HCT116 (cell line): ENCODE data around the gene ELOVL4. TPM values are rescaled to one million over a fixed set of nuclear protein-coding genes. Genes with fewer than 3 reads are reported as not detected.

Source experiments
- ATAC-seq: fragments of 200-7000 bp; cut with Tn5 transposase; 2 replicates; pipeline ENCODE4 v1.9.1; 2020; ENCODE audit warnings: mild to moderate bottlenecking, moderate library complexity
- Bru-seq: library from RNA; stranded (reverse); fragments of 400-500 nt; gene quantifications from one replicate; lab custom pipeline; 2021; lab: Mats Ljungman, UMichigan
- BruChase-seq, 2 experiments: library from RNA; stranded (reverse); fragments of 400-500 nt; gene quantifications; one replicate each; lab custom pipeline; 2021; lab: Mats Ljungman, UMichigan
- BruUV-seq: library from RNA; stranded (reverse); fragments of 400-500 nt; replicated peaks from 2 replicates; lab custom pipeline; 2021; lab: Mats Ljungman, UMichigan
- CTCF ChIA-PET: fragments of 300-600 bp; sonication (Branson Sonifier 250); formaldehyde crosslinking; loops from one replicate; lab custom pipeline; 2021; ENCODE audit warnings: antibody characterized with exemption; lab: Charles Lee
- POLR2A ChIA-PET: fragments of 300-600, 350-600 bp; sonication (Branson Sonifier 250); formaldehyde crosslinking; loops from one replicate; lab custom pipeline; 2021; ENCODE audit warnings: antibody characterized with exemption; lab: Charles Lee
- RAD21 ChIA-PET, 2 experiments: fragments of 300-600 bp; sonication (Branson Sonifier 250); formaldehyde crosslinking; loops; one replicate each; lab custom pipeline; 2023; ENCODE audit warnings: low total read pairs in 2 of 2; ENCODE audit not compliant: uncharacterized antibody in 2 of 2, unreplicated experiment in 2 of 2, low non-redundant PET in 1 of 2; lab: Charles Lee
- DNase-seq: peaks from one replicate; pipeline ENCODE4 v3.0.0-alpha.2; 2010; ENCODE audit warnings: low read depth, low spot score
- H2AFZ ChIP-seq: fragments of 200-600 bp; shearing (Covaris generic), sonication (generic); 2 replicates; pipeline ENCODE4 v1.6.1; 2017; ENCODE audit warnings: low read depth, mixed run types, mixed read lengths, antibody characterized with exemption, low read length; ENCODE audit not compliant: poor library complexity, severe bottlenecking
- H3K27ac ChIP-seq: 2 replicates; pipeline ENCODE4 v1.5.1; 2012; ENCODE audit warnings: low read depth, low read length
- H3K27me3 ChIP-seq: fragments of 200-600 bp; sonication (generic); 2 replicates; pipeline ENCODE4 v1.6.1; 2016; ENCODE audit warnings: mixed run types, low read length, mixed read lengths; ENCODE audit not compliant: insufficient read depth
- H3K36me3 ChIP-seq, 2 experiments: fragments of 200-500 bp in 1 of 2; fragments of 200-600 bp in 1 of 2; sonication (Bioruptor generic) in 1 of 2; sonication (generic) in 1 of 2; 2 replicates each; pipeline versions ENCODE4 v1.5.1 to v1.6.1; 2014 to 2016; ENCODE audit warnings: low read length in 2 of 2, inconsistent platforms in 1 of 2, mixed read lengths in 1 of 2, mixed run types in 1 of 2; ENCODE audit not compliant: insufficient read depth in 2 of 2, control insufficient read depth in 1 of 2
- H3K4me1 ChIP-seq, 2 experiments: fragments of 200-600 bp in 1 of 2; sonication (generic) in 1 of 2; 2 replicates each; pipeline versions ENCODE4 v1.5.1 to v1.6.1; 2012 to 2017; ENCODE audit warnings: low read length in 2 of 2, inconsistent platforms in 1 of 2, mild to moderate bottlenecking in 1 of 2, mixed read lengths in 1 of 2, mixed run types in 1 of 2, moderate library complexity in 1 of 2; ENCODE audit not compliant: insufficient read depth in 2 of 2, control insufficient read depth in 1 of 2
- H3K4me2 ChIP-seq: fragments of 200-600 bp; sonication (generic); 2 replicates; pipeline ENCODE4 v1.6.1; 2017; ENCODE audit warnings: mixed run types, low read length, mixed read lengths
- H3K4me3 ChIP-seq, 2 experiments: fragments of 200-600 bp in 1 of 2; sonication (generic) in 1 of 2; replicated peaks in 1 of 2; 2 replicates each; pipeline ENCODE4 v1.5.1; 2011 to 2016; ENCODE audit warnings: low read length in 2 of 2, control low read depth in 1 of 2, low read depth in 1 of 2, mild to moderate bottlenecking in 1 of 2, mixed read lengths in 1 of 2, mixed run types in 1 of 2
- H3K79me2 ChIP-seq: fragments of 200-600 bp; sonication (generic); 2 replicates; pipeline ENCODE4 v1.6.1; 2017; ENCODE audit warnings: mild to moderate bottlenecking, mixed run types, low read length, moderate library complexity, mixed read lengths; ENCODE audit not compliant: insufficient read depth
- H3K9ac ChIP-seq: fragments of 200-600 bp; sonication (generic); 2 replicates; pipeline ENCODE4 v1.6.1; 2016; ENCODE audit warnings: low read length, mixed read lengths
- H3K9me2 ChIP-seq: fragments of 200-600 bp; sonication (generic), shearing (Covaris generic); 2 replicates; pipeline ENCODE4 v1.6.1; 2017; ENCODE audit warnings: mixed run types, mild to moderate bottlenecking, moderate library complexity; ENCODE audit not compliant: insufficient read depth
- H3K9me3 ChIP-seq, 2 experiments: fragments of 200-500 bp in 1 of 2; fragments of 200-600 bp in 1 of 2; sonication (Bioruptor generic) in 1 of 2; sonication (generic) in 1 of 2; 2 replicates each; pipeline ENCODE4 v1.6.1; 2014 to 2017; ENCODE audit warnings: low read length in 2 of 2, mixed read lengths in 2 of 2, inconsistent platforms in 1 of 2, low read depth in 1 of 2, mild to moderate bottlenecking in 1 of 2, mixed run types in 1 of 2, moderate library complexity in 1 of 2; ENCODE audit not compliant: control insufficient read depth in 1 of 2, insufficient read depth in 1 of 2
- H4K20me1 ChIP-seq: fragments of 200-600 bp; sonication (generic), shearing (Covaris generic); 2 replicates; pipeline ENCODE4 v1.6.1; 2017; ENCODE audit warnings: mixed run types, mild to moderate bottlenecking, moderate library complexity; ENCODE audit not compliant: insufficient read depth
- EGR1 ChIP-seq: IDR thresholded peaks from 2 replicates; pipeline ENCODE4 v1.6.1; 2012; ENCODE audit warnings: low read depth
- EZH2phosphoT487 ChIP-seq: fragments of 200-600 bp; IDR thresholded peaks from 2 replicates; pipeline ENCODE4 v1.6.1; 2018; ENCODE audit warnings: antibody characterized with exemption, borderline replicate concordance
- FOSL1 ChIP-seq: IDR thresholded peaks from 2 replicates; pipeline ENCODE4 v1.6.1; 2012; ENCODE audit warnings: low read depth
- JUND ChIP-seq: IDR thresholded peaks from 2 replicates; pipeline ENCODE4 v1.6.1; 2012
- POLR2A ChIP-seq: IDR thresholded peaks from 2 replicates; pipeline ENCODE4 v1.7.0; 2011; ENCODE audit warnings: borderline replicate concordance; ENCODE audit not compliant: insufficient read depth, insufficient read length; ENCODE audit errors: extremely low read depth
- POLR2AphosphoS5 ChIP-seq: IDR thresholded peaks from 2 replicates; pipeline ENCODE4 v1.6.1; 2011; ENCODE audit warnings: mild to moderate bottlenecking, low read depth, low read length, moderate library complexity
- RAD21 ChIP-seq: IDR thresholded peaks from 2 replicates; pipeline ENCODE4 v1.6.1; 2012; ENCODE audit warnings: low read depth, mild to moderate bottlenecking
- SIN3A ChIP-seq: IDR thresholded peaks from 2 replicates; pipeline ENCODE4 v1.6.1; 2012; ENCODE audit warnings: low read depth
- SP1 ChIP-seq: IDR thresholded peaks from 2 replicates; pipeline ENCODE4 v1.6.1; 2012; ENCODE audit warnings: low read depth
- SRF ChIP-seq: IDR thresholded peaks from 2 replicates; pipeline ENCODE4 v1.6.1; 2012; ENCODE audit warnings: low read depth
- TCF7L2 ChIP-seq: IDR thresholded peaks from 2 replicates; pipeline ENCODE4 v1.7.0; 2011; ENCODE audit warnings: borderline replicate concordance, inconsistent platforms; ENCODE audit not compliant: insufficient read depth, insufficient read length; ENCODE audit errors: extremely low read depth
- intact Hi-C: fragments of 100-400 bp; cut with micrococcal nuclease; formaldehyde crosslinking; loops from 2 replicates; pipeline ENCODE4 v1.10.0; 2022
- long read RNA-seq: library from polyadenylated mRNA; unstranded; transcript quantifications from one replicate; pipeline ENCODE4 v2.0.0, GENCODE V29; 2021; ENCODE audit not compliant: unreplicated experiment
- polyA plus RNA-seq: library from polyadenylated mRNA; unstranded; fragments of >200 nt; gene quantifications from 2 replicates; pipeline ENCODE4 v1.2.1, GENCODE V29; 2012; ENCODE audit warnings: missing spikeins
- total RNA-seq: library from RNA; stranded (reverse); gene quantifications from one replicate; pipeline ENCODE4 v1.2.1, GENCODE V29; 2021; ENCODE audit not compliant: unreplicated experiment
- TF ChIP-seq, protein P1 (sequence below): IDR thresholded peaks from 2 replicates; pipeline ENCODE4 v1.6.1; 2012
- TF ChIP-seq, protein P2 (sequence below): IDR thresholded peaks from 2 replicates; pipeline ENCODE4 v1.6.1; 2012; ENCODE audit warnings: low read depth

Gene ELOVL4
- total RNA-seq (not detected), Bru-seq, nascent RNA (not detected), BruChase-seq, experiment 1, labeled RNA remaining after a 6-hour chase (percentile 3 among the genes with signal in this experiment), BruChase-seq, experiment 2, labeled RNA remaining after a 2-hour chase (percentile 3 among the genes with signal in this experiment)
- polyA plus RNA-seq = not detected in 2 replicates
- long read RNA-seq = 0 reads

DNA sequence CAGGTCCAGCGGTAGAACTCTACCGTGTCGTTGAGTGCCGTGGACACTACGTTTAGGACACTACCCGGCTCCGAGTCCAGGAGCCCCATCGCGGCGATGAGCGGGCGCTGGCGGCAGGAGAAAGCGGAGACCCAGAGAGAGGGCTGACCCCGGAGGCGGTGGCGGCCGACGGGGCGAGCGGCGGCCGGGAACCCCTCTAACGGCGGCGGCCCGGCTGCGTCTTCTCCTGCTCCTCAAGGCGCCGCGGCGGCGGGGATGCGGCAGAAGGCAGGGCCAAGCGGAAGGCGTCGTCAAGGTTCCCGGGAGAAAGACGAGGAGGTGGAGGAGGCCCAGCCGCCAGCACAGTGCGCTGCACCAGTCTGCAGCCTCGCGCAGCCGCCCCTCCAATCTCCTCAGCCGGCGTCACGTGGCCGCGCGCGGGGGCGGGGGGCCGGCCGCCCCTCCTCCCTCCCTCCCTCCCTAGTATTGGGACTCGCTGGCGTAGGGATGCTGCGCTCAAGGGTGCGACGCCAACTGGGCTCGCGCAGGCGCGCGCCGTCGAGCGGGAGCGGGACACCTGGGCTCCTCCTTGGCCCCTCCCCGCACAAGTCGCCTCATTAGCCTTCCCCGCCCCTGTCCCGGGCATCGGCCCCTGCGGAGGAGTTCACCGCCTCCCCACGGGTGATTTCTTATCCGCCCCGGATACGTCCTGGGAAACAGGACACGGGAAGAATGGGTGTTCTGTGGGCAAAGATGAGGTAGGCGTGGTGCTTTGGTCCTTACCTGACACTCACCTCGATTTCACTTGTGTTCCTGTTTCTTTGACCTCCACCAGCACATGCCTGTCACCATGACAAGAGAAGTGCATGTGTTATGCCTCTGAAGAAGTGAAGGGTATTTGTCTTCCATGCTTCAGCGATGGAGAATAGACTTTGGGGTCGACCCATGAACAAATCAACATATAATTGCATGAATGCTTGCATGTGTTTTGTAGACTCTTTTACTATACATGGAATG, at the start of gene ELOVL4:
Gene ELOVL4 (minus strand): TSS at position 363 of the 996 bp plus-strand sequence. CDS start 274 bp downstream, at position 89.
- BruUV-seq = no TSS peak
- peak within 1 kb of the TSS; percentile 4 for H2AFZ ChIP-seq
- no peaks in the 10 kb centered on the region for H3K36me3 ChIP-seq
- H3K9me3 ChIP-seq = no peaks in the 10 kb centered on the region
- H3K4me3 ChIP-seq = no peak within 1 kb of the TSS
- ATAC-seq (no peak), DNase-seq (no peak)
- H3K27me3 ChIP-seq = no peaks in the 10 kb centered on the region
- H3K4me1 ChIP-seq = no peaks in the 10 kb centered on the region
- H3K4me2 ChIP-seq = no peak within 1 kb of the TSS
- no peak within 1 kb of the TSS for H3K9ac ChIP-seq
- no peaks in the 10 kb centered on the region for H4K20me1 ChIP-seq
- TF ChIP-seq SRF = no peak
- TF ChIP-seq POLR2AphosphoS5 = no peak
- no peak for TF ChIP-seq EGR1
- TF ChIP-seq SP1 = no peak
- no peak for TF ChIP-seq FOSL1
- TF ChIP-seq SIN3A = no peak
- TF ChIP-seq, protein P1, sequence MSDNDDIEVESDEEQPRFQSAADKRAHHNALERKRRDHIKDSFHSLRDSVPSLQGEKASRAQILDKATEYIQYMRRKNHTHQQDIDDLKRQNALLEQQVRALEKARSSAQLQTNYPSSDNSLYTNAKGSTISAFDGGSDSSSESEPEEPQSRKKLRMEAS = no peak
- no peak for TF ChIP-seq EZH2phosphoT487
- no peak for TF ChIP-seq JUND
- TF ChIP-seq POLR2A = no peak
- no peak for TF ChIP-seq RAD21
- TF ChIP-seq, protein P2, sequence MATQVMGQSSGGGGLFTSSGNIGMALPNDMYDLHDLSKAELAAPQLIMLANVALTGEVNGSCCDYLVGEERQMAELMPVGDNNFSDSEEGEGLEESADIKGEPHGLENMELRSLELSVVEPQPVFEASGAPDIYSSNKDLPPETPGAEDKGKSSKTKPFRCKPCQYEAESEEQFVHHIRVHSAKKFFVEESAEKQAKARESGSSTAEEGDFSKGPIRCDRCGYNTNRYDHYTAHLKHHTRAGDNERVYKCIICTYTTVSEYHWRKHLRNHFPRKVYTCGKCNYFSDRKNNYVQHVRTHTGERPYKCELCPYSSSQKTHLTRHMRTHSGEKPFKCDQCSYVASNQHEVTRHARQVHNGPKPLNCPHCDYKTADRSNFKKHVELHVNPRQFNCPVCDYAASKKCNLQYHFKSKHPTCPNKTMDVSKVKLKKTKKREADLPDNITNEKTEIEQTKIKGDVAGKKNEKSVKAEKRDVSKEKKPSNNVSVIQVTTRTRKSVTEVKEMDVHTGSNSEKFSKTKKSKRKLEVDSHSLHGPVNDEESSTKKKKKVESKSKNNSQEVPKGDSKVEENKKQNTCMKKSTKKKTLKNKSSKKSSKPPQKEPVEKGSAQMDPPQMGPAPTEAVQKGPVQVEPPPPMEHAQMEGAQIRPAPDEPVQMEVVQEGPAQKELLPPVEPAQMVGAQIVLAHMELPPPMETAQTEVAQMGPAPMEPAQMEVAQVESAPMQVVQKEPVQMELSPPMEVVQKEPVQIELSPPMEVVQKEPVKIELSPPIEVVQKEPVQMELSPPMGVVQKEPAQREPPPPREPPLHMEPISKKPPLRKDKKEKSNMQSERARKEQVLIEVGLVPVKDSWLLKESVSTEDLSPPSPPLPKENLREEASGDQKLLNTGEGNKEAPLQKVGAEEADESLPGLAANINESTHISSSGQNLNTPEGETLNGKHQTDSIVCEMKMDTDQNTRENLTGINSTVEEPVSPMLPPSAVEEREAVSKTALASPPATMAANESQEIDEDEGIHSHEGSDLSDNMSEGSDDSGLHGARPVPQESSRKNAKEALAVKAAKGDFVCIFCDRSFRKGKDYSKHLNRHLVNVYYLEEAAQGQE = no peak
- no peak for TF ChIP-seq TCF7L2
- intact Hi-C loops = no loop called here
- ChIA-PET POLR2A (no interaction called here), RAD21 (no interaction called here), CTCF (no interaction called here)
- H3K27ac ChIP-seq = no peak within 1 kb of the TSS
- no peaks in the 10 kb centered on the region for H3K9me2 ChIP-seq
- H3K79me2 ChIP-seq = no peaks in the 10 kb centered on the region
